Thoracic aorta (tissue), 2 donors: Measurements from ENCODE around the gene OLFM1. TPM values are rescaled to one million over a fixed set of nuclear protein-coding genes. Genes with fewer than 3 reads are reported as not detected.

Source experiments
- ATAC-seq: fragments of 150-250 bp; one replicate; pipeline ENCODE4 v1.8.0; 2017; ENCODE audit warnings: low read depth; ENCODE audit not compliant: insufficient number of reproducible peaks, low FRiP score
- DNase-seq: peaks from one replicate; pipeline ENCODE4 v3.0.0-alpha.2; 2020; ENCODE audit warnings: low spot score
- H3K27ac ChIP-seq, 2 donors: fragments of 200-600 bp; sonication (generic); 1 replicate in 1 of 2; 2 replicates in 1 of 2; pipeline ENCODE4 v1.5.1; 2016; ENCODE audit warnings: mild to moderate bottlenecking in 2 of 2, moderate library complexity in 2 of 2
- H3K27me3 ChIP-seq: fragments of 200-600 bp; sonication (generic); replicated peaks from 2 replicates; pipeline ENCODE4 v1.6.0; 2016; ENCODE audit warnings: mild to moderate bottlenecking; ENCODE audit not compliant: insufficient read depth
- H3K36me3 ChIP-seq: fragments of 200-600 bp; sonication (generic); one replicate; pipeline ENCODE4 v1.5.1; 2016
- H3K4me1 ChIP-seq, 2 donors: fragments of 200-600 bp; sonication (generic); 1 replicate in 1 of 2; 2 replicates in 1 of 2; pipeline versions ENCODE4 v1.5.1 to v1.6.0; 2016; ENCODE audit warnings: low read depth in 2 of 2, mild to moderate bottlenecking in 1 of 2; ENCODE audit not compliant: control insufficient read depth in 1 of 2
- H3K4me3 ChIP-seq: fragments of 200-600 bp; sonication (generic); 2 replicates; pipeline ENCODE4 v1.5.1; 2016; ENCODE audit warnings: mild to moderate bottlenecking
- H3K9me3 ChIP-seq: fragments of 200-600 bp; sonication (generic); 2 replicates; pipeline ENCODE4 v1.5.1; 2016
- CTCF ChIP-seq: fragments of 200-600 bp; sonication (generic); IDR thresholded peaks from one replicate; pipeline ENCODE4 v1.5.1; 2019; ENCODE audit warnings: antibody characterized with exemption
- total RNA-seq, 2 donors: library from RNA; depleted of rRNA; stranded (reverse); fragments of >200 nt; gene quantifications; one replicate each; pipeline versions ENCODE4 v1.1.0 to v1.2.3, GENCODE V29; 2016

OLFM1 gene
- total RNA-seq, 2 donors from 2014 or later, result 14.5 to 24.5 TPM

- no peak for DNase-seq
- Histone ChIP-seq H3K4me1 (peaks cover 3 to 19% of the 10 kb centered on the region in 2 donors), H3K4me3 (no peak overlapping the region), H3K27ac (no peak overlapping the region), H3K27me3 (no peaks in the 10 kb centered on the region), H3K36me3 (no peaks in the 10 kb centered on the region), H3K9me3 (no peaks in the 10 kb centered on the region)
- ATAC-seq, result no peak
- no peak for TF ChIP-seq CTCF
Observed at GRCh38 chr9:135077497-135078200, 9.8 kb upstream of the OLFM1 start.

- Histone ChIP-seq H3K27ac (no peak overlapping the region), H3K4me1 (peaks cover 3 to 19% of the 10 kb centered on the region in 2 donors), H3K4me3 (no peak overlapping the region), H3K9me3 (no peaks in the 10 kb centered on the region), H3K36me3 (no peaks in the 10 kb centered on the region), H3K27me3 (no peaks in the 10 kb centered on the region)
- no peak for DNase-seq
- no peak for ATAC-seq
- TF ChIP-seq CTCF, result no peak
Observed at GRCh38 chr9:135078361-135078821, 9.1 kb upstream of the OLFM1 start.

DNA sequence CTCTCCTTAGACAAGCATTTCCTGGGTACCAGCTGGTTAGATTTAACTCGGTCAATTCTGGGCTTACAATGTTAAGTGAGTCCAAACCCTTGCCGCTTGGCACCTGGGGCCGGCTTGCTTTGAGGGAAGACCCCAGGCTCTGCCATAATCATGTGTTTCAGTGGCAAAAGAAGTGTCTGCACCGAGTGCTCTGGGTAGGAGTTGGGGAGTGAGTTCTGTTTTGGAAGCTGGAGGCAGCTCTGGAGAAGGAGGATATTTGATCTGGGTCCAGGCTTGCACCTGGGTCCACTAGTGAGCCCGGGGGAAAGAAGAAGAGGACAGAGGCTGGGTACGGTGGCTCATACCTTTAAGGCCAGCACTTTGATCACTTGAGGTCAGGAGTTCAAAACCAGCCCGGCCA lies 8.4 kb upstream of the OLFM1 start:
- TF ChIP-seq CTCF, result no peak
- ATAC-seq, result no peak

GRCh38 chr9:135079676-135080075 lies 7.8 kb upstream of the OLFM1 start:
- DNase-seq, result no peak
- no peak overlapping the region for H3K27ac ChIP-seq
- no peak for ATAC-seq
- TF ChIP-seq CTCF, result no peak
- no peaks in the 10 kb centered on the region for H3K27me3 ChIP-seq
- H3K36me3 ChIP-seq, result no peaks in the 10 kb centered on the region
- H3K4me1 ChIP-seq, result peaks cover 3 to 18% of the 10 kb centered on the region in 2 donors
- H3K9me3 ChIP-seq, result no peaks in the 10 kb centered on the region
- no peak overlapping the region for H3K4me3 ChIP-seq

More for the DNA sequence above, 8.4 kb upstream of the OLFM1 start:
- Histone ChIP-seq H3K27ac (no peak overlapping the region), H3K9me3 (no peaks in the 10 kb centered on the region), H3K4me1 (peaks cover 3 to 19% of the 10 kb centered on the region in 2 donors), H3K4me3 (no peak overlapping the region), H3K36me3 (no peaks in the 10 kb centered on the region), H3K27me3 (no peaks in the 10 kb centered on the region)
- DNase-seq, result no peak

- no peak for TF ChIP-seq CTCF
- DNase-seq (no peak), ATAC-seq (no peak)
- H3K9me3 ChIP-seq, result no peaks in the 10 kb centered on the region
- no peak overlapping the region for H3K27ac ChIP-seq
- peaks cover 0 to 12% of the 10 kb centered on the region in 2 donors for H3K4me1 ChIP-seq
- no peaks in the 10 kb centered on the region for H3K36me3 ChIP-seq
- no peaks in the 10 kb centered on the region for H3K27me3 ChIP-seq
- H3K4me3 ChIP-seq, result no peak overlapping the region
Observed at GRCh38 chr9:135080286-135081263, 6.9 kb upstream of the OLFM1 start.
